Body of pancreas (tissue), 4 donors: Measurements from ENCODE around the gene ENOX2.

Source experiments
- CTCF ChIP-seq, 7 experiments: fragments of 450-650 bp in 4 of 7; fragments of 200-600 bp in 3 of 7; sonication (generic) in 3 of 7; IDR thresholded peaks; one replicate each; pipeline ENCODE4 v1.5.1; 2016 to 2019; ENCODE audit warnings: antibody characterized with exemption in 7 of 7
- POLR2A ChIP-seq, 3 donors: fragments of 450-650 bp; IDR thresholded peaks; one replicate each; pipeline ENCODE4 v1.6.1; 2016; ENCODE audit warnings: antibody characterized with exemption in 3 of 3, mild to moderate bottlenecking in 2 of 3

- TF ChIP-seq CTCF (IDR thresholded peaks at IDR 0.05) (no peak), POLR2A (IDR thresholded peaks at IDR 0.05) (no peak)
Observed at GRCh38 chrX:130606425-130606824, 296.6 kb downstream of the ENOX2 start.
